GM06990 (cell line): Measurements from ENCODE around the gene RP2.

Experiments used
- DNase-seq: peaks from one replicate; pipeline ENCODE4 v3.0.0-alpha.2; 2011; ENCODE audit not compliant: insufficient read length; ENCODE audit errors: extremely low read depth
- H3K27me3 ChIP-seq: replicated peaks from 2 replicates; pipeline ENCODE4 v1.6.0; 2011; ENCODE audit warnings: low read length; ENCODE audit not compliant: control insufficient read depth, insufficient read depth
- H3K36me3 ChIP-seq: 2 replicates; pipeline ENCODE4 v1.5.1; 2011; ENCODE audit warnings: low read length; ENCODE audit not compliant: control insufficient read depth, insufficient read depth
- H3K4me3 ChIP-seq: replicated peaks from 2 replicates; pipeline ENCODE4 v1.5.1; 2011; ENCODE audit warnings: low read depth, mild to moderate bottlenecking, control low read depth, low read length
- TF ChIP-seq, protein P1 (sequence below): IDR thresholded peaks from 2 replicates; pipeline ENCODE4 v1.5.1; 2011; ENCODE audit warnings: low read length, control low read depth, mild to moderate bottlenecking, inconsistent platforms; ENCODE audit not compliant: insufficient read depth, poor library complexity, severe bottlenecking

Gene RP2

DNA sequence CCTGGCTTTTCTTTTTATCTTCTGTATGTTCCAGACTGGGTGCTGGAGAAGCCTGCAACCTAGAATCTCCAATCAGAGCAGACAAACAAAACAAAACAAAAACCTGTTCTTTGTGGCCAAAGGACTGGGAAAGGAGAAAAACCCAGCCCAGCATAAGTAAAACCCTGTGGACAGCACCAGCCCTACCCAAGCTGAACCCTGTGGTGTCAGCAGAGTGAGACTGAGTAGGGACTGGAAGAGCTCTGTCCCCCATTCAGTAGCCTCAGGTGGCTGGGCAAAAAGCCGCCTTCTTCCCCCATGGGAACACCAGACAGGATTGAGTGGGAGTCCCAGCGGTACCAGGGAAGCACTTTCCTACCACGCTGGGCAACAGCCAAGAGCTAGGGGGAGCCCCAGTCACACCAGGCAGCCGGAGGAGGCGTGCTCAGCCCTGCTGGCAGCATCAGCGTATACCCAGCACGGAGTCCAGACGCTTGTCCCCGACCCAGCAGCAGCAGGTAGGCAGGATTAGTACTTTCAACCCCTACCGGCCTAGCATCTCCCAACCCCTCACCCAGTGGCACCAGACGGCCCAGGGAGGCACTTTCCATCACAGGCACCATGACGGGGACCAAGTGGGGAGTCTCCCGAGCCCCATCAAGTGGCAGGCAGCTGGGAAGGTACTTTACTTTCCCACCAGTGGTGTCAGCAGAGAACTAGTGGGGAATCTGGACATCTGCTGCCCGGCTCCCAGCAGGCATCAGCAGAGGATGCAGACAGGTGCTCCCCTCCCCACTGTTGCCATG is 66.8 kb downstream of the RP2 start:
- DNase-seq: peak; percentile 63
- Histone ChIP-seq H3K36me3 (no peaks in the 10 kb centered on the region), H3K4me3 (peak overlapping the region; percentile 44), H3K27me3 (no peaks in the 10 kb centered on the region)
- TF ChIP-seq, protein P1, sequence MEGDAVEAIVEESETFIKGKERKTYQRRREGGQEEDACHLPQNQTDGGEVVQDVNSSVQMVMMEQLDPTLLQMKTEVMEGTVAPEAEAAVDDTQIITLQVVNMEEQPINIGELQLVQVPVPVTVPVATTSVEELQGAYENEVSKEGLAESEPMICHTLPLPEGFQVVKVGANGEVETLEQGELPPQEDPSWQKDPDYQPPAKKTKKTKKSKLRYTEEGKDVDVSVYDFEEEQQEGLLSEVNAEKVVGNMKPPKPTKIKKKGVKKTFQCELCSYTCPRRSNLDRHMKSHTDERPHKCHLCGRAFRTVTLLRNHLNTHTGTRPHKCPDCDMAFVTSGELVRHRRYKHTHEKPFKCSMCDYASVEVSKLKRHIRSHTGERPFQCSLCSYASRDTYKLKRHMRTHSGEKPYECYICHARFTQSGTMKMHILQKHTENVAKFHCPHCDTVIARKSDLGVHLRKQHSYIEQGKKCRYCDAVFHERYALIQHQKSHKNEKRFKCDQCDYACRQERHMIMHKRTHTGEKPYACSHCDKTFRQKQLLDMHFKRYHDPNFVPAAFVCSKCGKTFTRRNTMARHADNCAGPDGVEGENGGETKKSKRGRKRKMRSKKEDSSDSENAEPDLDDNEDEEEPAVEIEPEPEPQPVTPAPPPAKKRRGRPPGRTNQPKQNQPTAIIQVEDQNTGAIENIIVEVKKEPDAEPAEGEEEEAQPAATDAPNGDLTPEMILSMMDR: peak; percentile 80

- Histone ChIP-seq H3K4me3 (no peak overlapping the region), H3K27me3 (no peaks in the 10 kb centered on the region), H3K36me3 (no peaks in the 10 kb centered on the region)
- TF ChIP-seq, protein P1: no peak
- no peak for DNase-seq
These were observed 67.8 kb downstream of the RP2 start for GRCh38 chrX:46904626-46905025.

GRCh38 chrX:46910415-46910814 is 73.6 kb downstream of the RP2 start:
- DNase-seq: no peak
- H3K36me3 ChIP-seq: no peaks in the 10 kb centered on the region
- TF ChIP-seq, protein P1: no peak

DNA sequence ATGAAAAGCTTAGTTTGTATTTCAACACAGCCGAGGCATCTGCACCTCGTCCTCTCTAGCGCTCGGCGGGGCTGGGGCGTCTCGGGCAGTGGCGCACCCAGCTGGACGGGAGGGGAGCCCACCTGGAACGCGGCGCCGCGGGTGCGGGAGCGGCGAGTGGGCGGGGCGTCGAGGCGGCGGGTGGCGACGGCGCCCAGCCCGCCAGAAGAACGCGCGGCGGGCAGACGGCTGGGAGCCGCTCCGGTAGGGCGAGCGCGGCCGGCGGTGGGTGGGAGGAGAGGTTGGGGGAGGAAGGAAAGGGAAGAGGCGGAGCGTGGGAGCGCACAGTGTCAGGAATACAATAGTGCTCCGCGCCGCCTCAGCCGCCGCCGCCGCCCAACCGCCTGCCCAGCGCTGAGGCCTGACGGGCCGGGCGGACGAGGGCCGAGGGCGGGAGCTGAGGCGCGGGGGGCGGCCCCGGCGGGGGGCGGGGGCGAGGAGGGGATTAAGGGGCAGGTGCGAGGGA is 75.3 kb downstream of the RP2 start, which contains the start of gene JADE3:
Gene JADE3 (plus strand): TSS at position 324 of the 505 bp plus-strand sequence. CDS start 72,474 bp downstream, outside the sequence.
- DNase-seq: peak; percentile 31
- Histone ChIP-seq H3K4me3 (peak within 1 kb of the TSS; percentile 70), H3K36me3 (no peaks in the 10 kb centered on the region), H3K27me3 (no peaks in the 10 kb centered on the region; the same call in 1 of the 2 replicates)
- TF ChIP-seq, protein P1: no peak

More at GRCh38 chrX:46910415-46910814, 73.6 kb downstream of the RP2 start:
- no peaks in the 10 kb centered on the region; the same call in 1 of the 2 replicates for H3K27me3 ChIP-seq
- no peak overlapping the region for H3K4me3 ChIP-seq

- Histone ChIP-seq H3K27me3 (no peaks in the 10 kb centered on the region; the same call in 1 of the 2 replicates), H3K36me3 (no peaks in the 10 kb centered on the region), H3K4me3 (peak overlapping the region; percentile 70)
- peak; percentile 36 for DNase-seq
- TF ChIP-seq, protein P1: peak; percentile 56
These were observed 76.0 kb downstream of the RP2 start for GRCh38 chrX:46912603-46913491.
